LNCaP clone FGC (cell line): ENCODE results near the gene MGAT2.

Experiments
- DNase-seq: peaks from one replicate; pipeline ENCODE4 v3.0.0-alpha.2; 2011; ENCODE audit warnings: low read depth
- H3K4me3 ChIP-seq: 2 replicates; pipeline ENCODE4 v1.5.1; 2011; ENCODE audit warnings: mild to moderate bottlenecking, low read depth, low read length, control low read depth
- CTCF ChIP-seq: IDR thresholded peaks from 2 replicates; pipeline ENCODE4 v1.5.1; 2012; ENCODE audit warnings: mild to moderate bottlenecking; ENCODE audit not compliant: control insufficient read depth, insufficient read depth; ENCODE audit errors: extremely low read depth

The MGAT2 gene

DNA sequence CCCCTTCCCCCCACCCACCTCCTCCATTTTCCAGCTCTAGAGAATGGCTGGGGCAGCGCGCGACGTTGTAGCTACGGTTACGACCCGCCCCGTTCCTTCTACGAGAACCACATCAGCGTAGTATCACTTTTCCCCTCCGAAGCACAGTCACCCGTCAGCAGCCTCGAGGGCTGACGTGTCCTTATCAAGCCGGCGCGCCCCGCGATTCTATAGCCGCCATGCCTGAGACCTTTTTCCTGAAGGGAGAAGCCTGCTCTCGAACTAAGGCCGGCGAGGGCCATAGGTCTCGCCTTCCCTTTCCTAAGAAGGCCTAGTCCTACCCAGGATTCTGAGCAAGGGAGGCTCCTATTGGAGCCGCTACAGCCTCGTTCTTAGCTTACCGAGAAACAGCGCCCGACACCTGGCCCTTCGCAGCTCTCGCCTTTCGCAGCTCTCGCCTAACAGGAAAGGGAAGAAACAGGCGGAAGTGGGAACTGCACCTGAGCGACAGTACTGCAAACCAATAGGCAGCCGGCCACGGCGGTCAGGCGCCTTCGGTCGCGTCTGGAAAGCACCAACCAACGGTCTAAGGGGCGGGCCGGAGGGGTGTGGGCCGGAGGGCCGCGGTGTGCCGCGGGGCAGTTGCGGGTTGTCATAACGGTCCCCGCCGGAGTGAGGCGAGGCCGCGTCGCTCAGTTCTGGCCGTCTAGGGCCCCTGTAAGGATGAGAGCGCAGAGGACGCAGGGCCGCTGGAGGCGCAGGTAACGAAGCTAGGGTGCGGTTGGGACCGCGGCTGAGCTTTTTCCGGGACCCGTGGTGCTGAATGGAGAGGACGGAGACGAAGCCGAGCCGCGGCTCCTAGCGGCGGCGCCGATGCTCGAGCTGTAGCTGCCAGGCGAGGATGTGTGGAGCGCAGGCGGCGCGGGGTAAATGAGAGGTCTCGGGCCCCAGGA is at the start of gene MGAT2, which contains the start of gene RPL36AL:
TSS of gene MGAT2 (plus strand) at position 618 of the 932 bp plus-strand sequence. CDS start 470 bp downstream, outside the sequence.
TSS of gene RPL36AL (minus strand) at position 445 of the 932 bp plus-strand sequence. CDS start 1,522 bp downstream, outside the sequence.
- TF ChIP-seq CTCF = 0 out of 2 replicates have a peak, but pooled peaks have one; percentile 18
- H3K4me3 ChIP-seq = peak within 1 kb of the TSS; percentile 77
- DNase-seq = peak; percentile 97

GRCh38 chr14:49574038-49574437 is 46.6 kb upstream of the MGAT2 start:
- no peak for TF ChIP-seq CTCF
- no peak overlapping the region for H3K4me3 ChIP-seq
- no peak for DNase-seq

DNA sequence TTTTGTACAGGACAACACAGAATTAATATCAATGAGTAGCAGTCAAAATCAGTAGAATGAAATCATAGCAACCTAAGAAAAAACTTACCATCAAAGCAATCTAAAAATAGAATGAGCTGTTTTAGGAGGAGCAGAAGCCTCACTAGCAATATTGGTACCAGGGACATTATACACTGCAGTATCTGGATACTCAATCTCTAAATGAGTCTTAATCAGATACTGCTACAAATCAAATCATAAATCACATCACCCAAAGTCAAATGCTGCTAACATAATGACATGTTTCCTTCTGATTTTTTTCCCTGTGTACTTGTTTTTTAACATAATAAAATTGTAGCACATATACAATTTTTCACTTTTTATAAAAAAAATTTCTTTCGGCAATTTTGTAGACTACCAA is 42.5 kb upstream of the MGAT2 start:
- no peak for TF ChIP-seq CTCF

DNA sequence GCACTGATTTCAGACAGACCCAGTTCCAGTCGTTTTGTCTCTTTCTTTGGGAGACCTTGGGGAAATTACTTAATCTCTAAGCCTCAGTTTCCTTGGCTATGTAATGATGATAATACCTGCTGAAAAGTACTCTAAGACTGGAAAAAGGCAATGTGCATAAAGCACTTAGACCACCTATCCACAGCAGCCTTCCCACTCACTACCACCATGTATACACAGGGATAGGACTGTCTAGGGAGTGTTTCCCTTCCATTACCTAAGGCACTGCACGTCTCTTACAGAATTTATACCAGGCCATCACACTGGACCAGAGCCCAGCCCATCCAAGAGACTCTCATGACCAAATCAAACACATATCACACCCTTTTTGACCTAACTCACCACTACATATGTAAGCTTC is 40.8 kb upstream of the MGAT2 start:
- no peak for TF ChIP-seq CTCF
- DNase-seq = no peak
- H3K4me3 ChIP-seq = no peak overlapping the region

More for the DNA sequence above, 42.5 kb upstream of the MGAT2 start:
- H3K4me3 ChIP-seq = no peak overlapping the region
- no peak for DNase-seq

- no peak for DNase-seq
- no peak for TF ChIP-seq CTCF
- no peak overlapping the region for H3K4me3 ChIP-seq
These were observed 39.1 kb upstream of the MGAT2 start for GRCh38 chr14:49581209-49582112.

- H3K4me3 ChIP-seq = no peak overlapping the region
- no peak for TF ChIP-seq CTCF
- DNase-seq = no peak
These were observed 38.3 kb upstream of the MGAT2 start for GRCh38 chr14:49582113-49582977.
